Endothelial cell of umbilical vein (primary cell): ENCODE results near the gene PLS1. TPM values are rescaled to one million over a fixed set of nuclear protein-coding genes. Genes with fewer than 3 reads are reported as not detected.

Source experiments
- BruUV-seq: library from RNA; stranded (reverse); fragments of 400-500 nt; replicated peaks from 2 replicates; lab custom pipeline; 2021; lab: Mats Ljungman, UMichigan
- CTCF ChIA-PET: fragments of 300-600, 350-600 bp; sonication (Branson Sonifier 250); formaldehyde crosslinking; loops from one replicate; lab custom pipeline; 2021; ENCODE audit warnings: antibody characterized with exemption, inconsistent platforms; lab: Charles Lee
- POLR2A ChIA-PET: fragments of 300-600, 350-600 bp; sonication (Branson Sonifier 250); formaldehyde crosslinking; loops from one replicate; lab custom pipeline; 2021; ENCODE audit warnings: antibody characterized with exemption, inconsistent platforms; lab: Charles Lee
- DNase-seq: peaks from one replicate; pipeline ENCODE4 v3.0.0-alpha.2; 2011; ENCODE audit warnings: low read depth, low spot score
- FAIRE-seq: peaks from 2 replicates; lab custom pipeline; 2011; peaks lifted over from hg19 to GRCh38; lab: Jason Lieb, UNC
- H2AFZ ChIP-seq: 2 replicates; pipeline ENCODE4 v1.6.0; 2012; ENCODE audit warnings: low read depth, low read length, control low read depth, inconsistent platforms
- H3K27ac ChIP-seq: 2 replicates; pipeline ENCODE4 v1.5.1; 2011; ENCODE audit warnings: low read depth, mild to moderate bottlenecking, control low read depth, low read length, moderate library complexity; ENCODE audit not compliant: insufficient read depth
- H3K27me3 ChIP-seq, 2 experiments: 2 replicates each; pipeline versions ENCODE4 v1.6.0 to v1.6.1; 2011; ENCODE audit warnings: low read length in 2 of 2, mixed read lengths in 1 of 2; ENCODE audit not compliant: control insufficient read depth in 2 of 2, insufficient read depth in 2 of 2
- H3K36me3 ChIP-seq, 2 experiments: 2 replicates in 1 of 2; 3 replicates in 1 of 2; pipeline ENCODE4 v1.5.1; 2011; ENCODE audit warnings: low read length in 2 of 2, mild to moderate bottlenecking in 1 of 2, moderate library complexity in 1 of 2; ENCODE audit not compliant: control insufficient read depth in 2 of 2, insufficient read depth in 2 of 2; ENCODE audit errors: extremely low read depth in 1 of 2
- H3K4me1 ChIP-seq: 3 replicates; pipeline ENCODE4 v1.5.1; 2011; ENCODE audit warnings: mild to moderate bottlenecking, low read length; ENCODE audit not compliant: control insufficient read depth, insufficient read depth; ENCODE audit errors: extremely low read depth
- H3K4me2 ChIP-seq: 2 replicates; pipeline ENCODE4 v1.6.1; 2011; ENCODE audit warnings: low read length, control low read depth, mixed read lengths; ENCODE audit not compliant: insufficient read depth
- H3K4me3 ChIP-seq, 3 experiments: fragments of 200-600 bp in 1 of 3; sonication (generic), shearing (Covaris generic) in 1 of 3; replicated peaks in 1 of 3; 2 replicates each; pipeline ENCODE4 v1.5.1; 2011 to 2016; ENCODE audit warnings: control low read depth in 3 of 3, low read length in 3 of 3, mild to moderate bottlenecking in 2 of 3, inconsistent platforms in 1 of 3, low read depth in 1 of 3, moderate library complexity in 1 of 3; ENCODE audit not compliant: insufficient read depth in 1 of 3
- H3K79me2 ChIP-seq: 2 replicates; pipeline ENCODE4 v1.6.0; 2012; ENCODE audit warnings: low read length, inconsistent platforms; ENCODE audit not compliant: control insufficient read depth, insufficient read depth
- H3K9ac ChIP-seq: replicated peaks from 2 replicates; pipeline ENCODE3; 2011; ENCODE audit warnings: low read length, control low read depth; ENCODE audit not compliant: insufficient read depth; ENCODE audit errors: extremely low read depth
- H3K9me1 ChIP-seq: replicated peaks from 3 replicates; pipeline ENCODE4 v1.6.0; 2011; ENCODE audit warnings: mild to moderate bottlenecking, low read length; ENCODE audit not compliant: control insufficient read depth, insufficient read depth; ENCODE audit errors: extremely low read depth
- H3K9me3 ChIP-seq: replicated peaks from 2 replicates; pipeline ENCODE4 v1.5.1; 2012; ENCODE audit warnings: low read length, inconsistent platforms; ENCODE audit not compliant: control insufficient read depth, insufficient read depth
- H4K20me1 ChIP-seq: replicated peaks from 2 replicates; pipeline ENCODE3; 2011; ENCODE audit warnings: mild to moderate bottlenecking, low read length; ENCODE audit not compliant: control insufficient read depth, insufficient read depth; ENCODE audit errors: extremely low read depth
- EZH2 ChIP-seq: IDR thresholded peaks from 2 replicates; pipeline ENCODE4 v1.6.1; 2012; ENCODE audit warnings: borderline replicate concordance, low read depth, mild to moderate bottlenecking, moderate library complexity, low read length, inconsistent platforms; ENCODE audit not compliant: severe bottlenecking
- FOS ChIP-seq: IDR thresholded peaks from 2 replicates; pipeline ENCODE4 v1.6.1; 2011; ENCODE audit warnings: mild to moderate bottlenecking, low read length, moderate library complexity, borderline replicate concordance; ENCODE audit not compliant: insufficient read depth
- GATA2 ChIP-seq: IDR thresholded peaks from 2 replicates; pipeline ENCODE4 v1.7.0; 2011; ENCODE audit warnings: low read depth, mild to moderate bottlenecking, moderate library complexity, mixed read lengths, low read length; ENCODE audit not compliant: insufficient read length, insufficient read depth
- JUN ChIP-seq: IDR thresholded peaks from 2 replicates; pipeline ENCODE4 v1.6.1; 2011; ENCODE audit warnings: borderline replicate concordance, low read depth; ENCODE audit not compliant: insufficient read length, insufficient read depth
- MAX ChIP-seq: IDR thresholded peaks from 2 replicates; pipeline ENCODE4 v1.6.1; 2011; ENCODE audit not compliant: insufficient read depth, insufficient read length
- MYC ChIP-seq: IDR thresholded peaks from one replicate; pipeline ENCODE4 v1.6.1; 2011; ENCODE audit warnings: mild to moderate bottlenecking, low read depth, low read length
- POLR2A ChIP-seq: IDR thresholded peaks from 2 replicates; pipeline ENCODE4 v1.6.1; 2012; ENCODE audit warnings: low read depth, mild to moderate bottlenecking, control low read depth, low read length
- POLR2AphosphoS5 ChIP-seq: IDR thresholded peaks from 2 replicates; pipeline ENCODE4 v1.6.1; 2012; ENCODE audit warnings: low read depth, mild to moderate bottlenecking, control low read depth, low read length, moderate library complexity; ENCODE audit not compliant: insufficient read depth
- dilution Hi-C: fragments of 300-500 bp; cut with MboI; formaldehyde crosslinking; loops from one replicate; pipeline ENCODE4 v1.15.0; 2019; ENCODE audit warnings: low sequenced_read_pairs; ENCODE audit not compliant: extremely low pct_ligation_motif_present
- intact Hi-C: fragments of 100-400 bp; cut with micrococcal nuclease; formaldehyde crosslinking; loops from one replicate; pipeline ENCODE4 v1.10.0; 2022
- polyA plus RNA-seq, 4 experiments: library from polyadenylated mRNA; depleted of rRNA in 3 of 4; stranded (reverse) in 3 of 4; unstranded in 1 of 4; fragments of >200 nt; gene quantifications; 2 replicates each; pipeline versions ENCODE4 v1.2.1 to v1.2.3, GENCODE V29; 2011 to 2012; ENCODE audit warnings: missing spikeins in 1 of 4
- total RNA-seq: library from RNA; stranded (reverse); gene quantifications from 2 replicates; pipeline ENCODE4 v1.2.3, GENCODE V29; 2021
- TF ChIP-seq, protein P1 (sequence below), 2 donors: IDR thresholded peaks; 1 replicate in 1 of 2; 2 replicates in 1 of 2; pipeline ENCODE4 v1.5.1; 2011; ENCODE audit warnings: low read length in 2 of 2, mild to moderate bottlenecking in 2 of 2, moderate library complexity in 2 of 2, control low read depth in 1 of 2, inconsistent platforms in 1 of 2, low read depth in 1 of 2; ENCODE audit not compliant: insufficient read depth in 1 of 2; ENCODE audit errors: extremely low read depth in 1 of 2

Gene PLS1
- total and polyA plus RNA-seq, 2 donors (not counting 3 experiments of a cell fraction or from before 2014, with no cell fraction given), result 0.59 to 1.3 TPM

DNA sequence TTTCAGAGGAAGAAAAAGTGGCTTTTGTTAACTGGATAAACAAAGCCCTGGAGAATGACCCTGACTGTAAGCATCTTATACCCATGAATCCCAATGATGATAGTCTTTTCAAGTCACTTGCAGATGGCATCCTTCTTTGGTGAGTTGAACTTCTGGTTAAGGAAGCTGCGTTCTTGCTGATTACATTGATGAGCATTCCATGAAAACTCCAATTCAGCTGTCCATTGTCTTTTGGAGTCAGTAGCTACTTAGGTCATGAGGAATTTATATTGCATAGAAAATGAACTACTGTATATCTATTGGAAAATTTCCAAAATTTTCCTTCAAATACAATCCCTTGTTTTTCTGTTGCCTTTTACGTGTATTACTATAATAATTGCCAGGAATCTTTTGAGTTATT is 80.0 kb downstream of the PLS1 start:
- TF ChIP-seq MAX, result no peak
- TF ChIP-seq EZH2, result no peak
- no peak for TF ChIP-seq FOS
- TF ChIP-seq POLR2AphosphoS5, result no peak
- no peak for TF ChIP-seq MYC
- TF ChIP-seq POLR2A, result no peak
- TF ChIP-seq, protein P1, sequence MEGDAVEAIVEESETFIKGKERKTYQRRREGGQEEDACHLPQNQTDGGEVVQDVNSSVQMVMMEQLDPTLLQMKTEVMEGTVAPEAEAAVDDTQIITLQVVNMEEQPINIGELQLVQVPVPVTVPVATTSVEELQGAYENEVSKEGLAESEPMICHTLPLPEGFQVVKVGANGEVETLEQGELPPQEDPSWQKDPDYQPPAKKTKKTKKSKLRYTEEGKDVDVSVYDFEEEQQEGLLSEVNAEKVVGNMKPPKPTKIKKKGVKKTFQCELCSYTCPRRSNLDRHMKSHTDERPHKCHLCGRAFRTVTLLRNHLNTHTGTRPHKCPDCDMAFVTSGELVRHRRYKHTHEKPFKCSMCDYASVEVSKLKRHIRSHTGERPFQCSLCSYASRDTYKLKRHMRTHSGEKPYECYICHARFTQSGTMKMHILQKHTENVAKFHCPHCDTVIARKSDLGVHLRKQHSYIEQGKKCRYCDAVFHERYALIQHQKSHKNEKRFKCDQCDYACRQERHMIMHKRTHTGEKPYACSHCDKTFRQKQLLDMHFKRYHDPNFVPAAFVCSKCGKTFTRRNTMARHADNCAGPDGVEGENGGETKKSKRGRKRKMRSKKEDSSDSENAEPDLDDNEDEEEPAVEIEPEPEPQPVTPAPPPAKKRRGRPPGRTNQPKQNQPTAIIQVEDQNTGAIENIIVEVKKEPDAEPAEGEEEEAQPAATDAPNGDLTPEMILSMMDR (IDR thresholded peaks at IDR 0.05; ENCODE audit: extremely low read depth in 1 of 2, insufficient read depth in 1 of 2, low read depth in 1 of 2, low read length in 2 of 2), result no peak
- TF ChIP-seq JUN, result no peak
- no peak for TF ChIP-seq GATA2
- dilution Hi-C loops, result no loop called here
- ChIA-PET POLR2A (no interaction called here), CTCF (interaction anchor here (2.2 kb wide), 1 partner anchor 9 kb away, joined by 4 read pairs; no protein-coding TSS in a partner anchor)
- H4K20me1 ChIP-seq, result no peaks in the 10 kb centered on the region
- intact Hi-C loops, result no loop called here
- H3K27ac ChIP-seq, result no peak overlapping the region
- H2AFZ ChIP-seq, result no peak overlapping the region
- peak; percentile 16 for DNase-seq
- H3K36me3 ChIP-seq, result no peaks in the 10 kb centered on the region
- no TSS peak for BruUV-seq
- FAIRE-seq, result no peak
- no peaks in the 10 kb centered on the region for H3K9me3 ChIP-seq
- H3K4me2 ChIP-seq, result no peak overlapping the region
- H3K79me2 ChIP-seq, result no peaks in the 10 kb centered on the region
- no peaks in the 10 kb centered on the region for H3K9me1 ChIP-seq
- H3K4me3 ChIP-seq, result no peak overlapping the region
- no peak overlapping the region for H3K9ac ChIP-seq
- no peaks in the 10 kb centered on the region for H3K27me3 ChIP-seq
- H3K4me1 ChIP-seq, result no peaks in the 10 kb centered on the region
